Mesodermal cell (in vitro differentiated cells): ENCODE data around the gene TCAP.

Experiments
- H3K27ac ChIP-seq: 2 replicates; pipeline ENCODE4 v1.7.0; 2013; ENCODE audit warnings: mild to moderate bottlenecking, low read depth, low read length, moderate library complexity; ENCODE audit not compliant: severe bottlenecking
- H3K36me3 ChIP-seq: 2 replicates; pipeline ENCODE4 v1.7.1; 2013; ENCODE audit warnings: mild to moderate bottlenecking, low read length, moderate library complexity; ENCODE audit not compliant: control insufficient read depth, insufficient read depth
- H3K4me1 ChIP-seq: one replicate; pipeline ENCODE4 v1.7.1; 2013; ENCODE audit warnings: mild to moderate bottlenecking, low read length; ENCODE audit not compliant: insufficient read depth, control insufficient read depth, poor library complexity, severe bottlenecking
- H3K4me3 ChIP-seq: 2 replicates; pipeline ENCODE4 v1.7.0; 2013; ENCODE audit warnings: low read length, control low read depth, mild to moderate bottlenecking; ENCODE audit not compliant: insufficient read depth, poor library complexity, severe bottlenecking; ENCODE audit errors: extremely low read depth
- H3K9me3 ChIP-seq: 2 replicates; pipeline ENCODE4 v1.7.1; 2013; ENCODE audit warnings: mild to moderate bottlenecking, low read length, moderate library complexity; ENCODE audit not compliant: control insufficient read depth
- WGBS, 2 experiments: methylation state at CpG; one replicate each; pipeline ENCODE4 v1.1.5; 2013; ENCODE audit warnings: missing lambda C conversion rate in 2 of 2; ENCODE audit not compliant: insufficient coverage in 2 of 2; 5-methylcytosine and 5-hydroxymethylcytosine counted together

Gene TCAP

DNA sequence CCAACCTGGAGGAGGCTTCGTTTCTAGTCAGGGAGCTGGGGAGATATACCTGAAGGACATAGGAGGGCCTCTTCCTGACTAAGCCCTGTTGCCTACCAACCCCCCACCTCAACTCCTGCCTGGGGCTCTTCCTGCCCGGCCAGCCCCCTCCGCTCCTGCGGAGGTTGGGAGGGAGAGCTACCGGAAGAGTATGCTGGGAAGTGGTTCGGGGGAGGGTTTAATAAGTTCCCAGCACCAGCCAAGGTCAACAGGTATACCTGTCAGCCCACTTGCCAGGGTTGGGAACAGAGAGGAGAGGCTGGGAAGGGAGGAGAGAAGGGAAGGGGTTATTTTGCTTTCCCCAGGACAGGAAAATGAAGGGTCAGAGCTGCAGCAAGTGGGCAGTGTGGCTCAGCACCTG, 33.7 kb upstream of the TCAP start:
- Histone ChIP-seq H3K4me3 (no peak overlapping the region), H3K9me3 (no peaks in the 10 kb centered on the region), H3K27ac (no peak overlapping the region), H3K4me1 (peaks cover 16% of the 10 kb centered on the region), H3K36me3 (no peaks in the 10 kb centered on the region)
- 25% methylated on average over 2 of the region's 6 CpGs; no CpG with 5 or more reads in 1 of the 2 experiments for WGBS, 2 experiments

DNA sequence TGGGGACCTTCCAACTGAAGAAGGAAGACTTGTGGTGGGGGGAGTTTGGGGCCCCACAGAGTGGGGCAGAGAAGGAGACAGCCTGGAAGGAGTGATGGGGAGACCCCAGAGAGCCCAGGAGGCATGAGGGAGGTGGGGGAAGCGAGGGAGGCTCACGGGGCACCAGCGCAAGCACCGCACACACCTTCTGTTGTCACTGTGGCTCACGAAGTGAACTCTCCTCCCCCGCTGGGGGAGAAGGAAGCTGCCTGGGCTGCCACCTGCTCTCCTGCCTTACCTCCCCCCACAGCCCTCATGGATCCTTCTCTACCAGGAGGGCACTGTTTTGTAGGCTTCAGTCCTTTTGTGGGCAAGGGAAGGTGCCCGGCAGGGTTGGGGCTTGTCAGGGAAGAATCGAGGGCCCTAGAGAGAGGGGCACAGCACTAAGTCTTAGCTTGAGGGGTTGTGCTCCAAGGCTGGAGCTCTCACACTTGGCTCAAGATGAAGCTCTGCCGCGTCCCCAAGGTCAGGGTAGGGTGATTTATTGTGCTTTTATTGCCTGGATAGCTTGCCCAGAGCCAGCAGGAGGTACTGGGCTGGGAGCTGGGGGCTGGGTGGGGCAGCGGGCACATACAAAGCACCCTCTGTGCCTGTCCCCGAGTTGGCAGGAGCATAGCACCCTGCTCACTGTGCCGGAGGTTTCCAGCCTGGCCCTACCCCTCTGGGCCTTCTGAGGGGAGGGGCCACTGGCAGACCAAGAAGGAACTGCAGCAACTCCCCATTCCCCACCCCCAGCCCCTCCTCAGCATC, 32.8 kb upstream of the TCAP start:
- Histone ChIP-seq H3K9me3 (no peaks in the 10 kb centered on the region), H3K36me3 (no peaks in the 10 kb centered on the region)
- 71 to 80% methylated on average over 9 to 12 of the region's 13 CpGs for WGBS, 2 experiments

GRCh38 chr17:39633570-39634183, 31.5 kb upstream of the TCAP start:
- WGBS, 2 experiments: 78 to 87% methylated on average over 7 to 8 of the region's 8 CpGs
- peaks cover 5% of the 10 kb centered on the region for H3K36me3 ChIP-seq
- H3K9me3 ChIP-seq: no peaks in the 10 kb centered on the region
- no peak overlapping the region for H3K27ac ChIP-seq
- peaks cover 14% of the 10 kb centered on the region for H3K4me1 ChIP-seq
- H3K4me3 ChIP-seq: no peak overlapping the region

More for the DNA sequence above, 32.8 kb upstream of the TCAP start:
- Histone ChIP-seq H3K4me1 (peaks cover 14% of the 10 kb centered on the region), H3K4me3 (no peak overlapping the region), H3K27ac (no peak overlapping the region)

DNA sequence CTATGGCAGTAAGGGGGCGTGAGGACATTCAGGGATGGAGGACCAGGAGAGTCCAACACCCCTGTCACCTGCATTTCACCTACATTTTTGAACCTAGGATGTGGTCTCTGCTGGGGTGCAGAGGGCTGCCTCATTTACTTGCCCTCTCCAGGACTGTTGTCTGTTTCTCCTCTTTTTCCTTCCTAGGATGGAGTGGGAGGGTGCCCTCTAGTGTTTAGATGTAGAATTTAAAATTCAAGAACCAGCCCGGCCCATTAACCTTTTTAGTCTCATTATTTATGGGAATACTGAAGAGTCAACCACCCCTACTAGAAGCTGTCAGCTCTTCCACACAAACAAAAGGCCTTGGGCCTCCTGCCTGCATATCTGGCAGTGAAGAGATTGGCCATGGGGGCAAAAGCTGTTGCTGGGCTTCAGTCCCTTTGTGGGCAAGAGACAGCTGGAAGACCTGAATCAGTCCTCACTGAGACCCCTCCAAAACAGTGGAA, 30.7 kb upstream of the TCAP start:
- WGBS, 2 experiments: no CpG with 5 or more reads among the region's 2 CpGs
- peaks cover 14% of the 10 kb centered on the region for H3K4me1 ChIP-seq
- no peak overlapping the region for H3K4me3 ChIP-seq
- H3K36me3 ChIP-seq: peaks cover 5% of the 10 kb centered on the region
- H3K27ac ChIP-seq: no peak overlapping the region
- H3K9me3 ChIP-seq: no peaks in the 10 kb centered on the region

DNA sequence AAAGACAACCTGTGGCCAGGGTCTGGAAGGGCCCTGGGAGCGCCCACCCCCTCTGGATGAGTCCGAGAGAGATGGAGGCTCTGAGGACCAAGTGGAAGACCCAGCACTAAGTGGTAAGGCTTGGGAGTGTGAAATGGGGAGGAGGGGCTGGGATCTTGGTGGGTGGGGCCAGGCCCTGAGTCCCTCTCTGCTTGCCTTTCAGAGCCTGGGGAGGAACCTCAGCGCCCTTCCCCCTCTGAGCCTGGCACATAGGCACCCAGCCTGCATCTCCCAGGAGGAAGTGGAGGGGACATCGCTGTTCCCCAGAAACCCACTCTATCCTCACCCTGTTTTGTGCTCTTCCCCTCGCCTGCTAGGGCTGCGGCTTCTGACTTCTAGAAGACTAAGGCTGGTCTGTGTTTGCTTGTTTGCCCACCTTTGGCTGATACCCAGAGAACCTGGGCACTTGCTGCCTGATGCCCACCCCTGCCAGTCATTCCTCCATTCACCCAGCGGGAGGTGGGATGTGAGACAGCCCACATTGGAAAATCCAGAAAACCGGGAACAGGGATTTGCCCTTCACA, 29.5 kb upstream of the TCAP start:
- Histone ChIP-seq H3K4me1 (peaks cover 23% of the 10 kb centered on the region), H3K36me3 (peaks cover 5% of the 10 kb centered on the region), H3K27ac (no peak overlapping the region), H3K9me3 (no peaks in the 10 kb centered on the region), H3K4me3 (no peak overlapping the region)
- 84 to 96% methylated on average over 4 of the region's 8 CpGs for WGBS, 2 experiments

DNA sequence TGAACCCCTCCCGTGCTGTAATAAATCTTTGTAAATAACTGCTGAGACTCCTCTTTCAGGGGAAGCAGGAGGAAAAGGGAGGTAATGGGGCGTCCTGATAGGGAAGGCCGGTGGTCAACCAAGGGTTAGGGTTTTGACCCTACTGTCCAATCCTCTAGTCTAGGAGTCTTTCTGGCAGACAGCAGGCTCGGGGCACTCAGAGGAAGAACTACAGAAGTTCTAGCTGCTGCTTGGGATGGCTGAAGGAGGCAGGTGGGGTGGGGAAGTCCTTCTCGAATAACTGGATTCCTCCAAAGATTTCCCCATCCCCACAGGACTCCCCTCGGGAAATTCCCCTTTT, 28.6 kb upstream of the TCAP start:
- Histone ChIP-seq H3K27ac (peak overlapping the region; percentile 36), H3K9me3 (no peaks in the 10 kb centered on the region), H3K4me1 (peaks cover 20% of the 10 kb centered on the region), H3K36me3 (peaks cover 5% of the 10 kb centered on the region), H3K4me3 (peak overlapping the region; percentile 84)
- WGBS, 2 experiments: 67% methylated on average over 3 of the region's 6 CpGs; no CpG with 5 or more reads in 1 of the 2 experiments

- Histone ChIP-seq H3K4me1 (peaks cover 16% of the 10 kb centered on the region), H3K27ac (peak within 1 kb of the TSS; percentile 36), H3K36me3 (peaks cover 5% of the 10 kb centered on the region), H3K9me3 (no peaks in the 10 kb centered on the region), H3K4me3 (peak within 1 kb of the TSS; percentile 84)
- 0% methylated on average over 47 to 57 of the region's 69 CpGs for WGBS, 2 experiments
Observed at GRCh38 chr17:39636927-39637736, 28.0 kb upstream of the TCAP start, which contains the start of gene STARD3. STARD3 (plus strand) TSS chr17:39637144; CDS start chr17:39653532, 16,388 bp downstream.

- H3K9me3 ChIP-seq: no peaks in the 10 kb centered on the region
- WGBS, 2 experiments: 93 to 96% methylated on average over 7 of the region's 7 CpGs
- no peak overlapping the region for H3K27ac ChIP-seq
- H3K4me3 ChIP-seq: no peak overlapping the region
- peaks cover 5% of the 10 kb centered on the region for H3K36me3 ChIP-seq
- peaks cover 25% of the 10 kb centered on the region for H3K4me1 ChIP-seq
Observed at GRCh38 chr17:39638317-39638716, 26.8 kb upstream of the TCAP start.

- no peaks in the 10 kb centered on the region for H3K9me3 ChIP-seq
- H3K4me1 ChIP-seq: peaks cover 30% of the 10 kb centered on the region
- H3K27ac ChIP-seq: no peak overlapping the region
- no peak overlapping the region for H3K4me3 ChIP-seq
- H3K36me3 ChIP-seq: peaks cover 5% of the 10 kb centered on the region
- WGBS, 2 experiments: 64 to 100% methylated on average over 1 of the region's 2 CpGs
Observed at GRCh38 chr17:39639043-39639442, 26.1 kb upstream of the TCAP start.
